Stimulated activated naive CD8-positive, alpha-beta T cell treated with anti-CD3 and anti-CD28 coated beads, Interleukin-15, amount 100 ng/mL, for 72 hours (primary cell): ENCODE measurements around the gene CPSF7.
A peak's percentile ranks its signal among the peaks of the same experiment; 100 is the strongest.

ENCODE experiments used
- ATAC-seq: fragments of 150-1000 bp; cut with Tn5 transposase; 2 replicates; pipeline ENCODE4 v1.10.0; 2021; ENCODE audit warnings: mild to moderate bottlenecking, moderate library complexity
- DNase-seq, 2 donors: peaks; one replicate each; pipeline ENCODE4 v3.0.0; 2021 to 2022
- H3K27ac Mint-ChIP-seq, 2 donors: one replicate each; pipeline ENCODE4 v1.8.0; 2022; ENCODE audit warnings: mild to moderate bottlenecking in 2 of 2, mixed read lengths in 2 of 2, moderate library complexity in 2 of 2
- H3K27me3 Mint-ChIP-seq: one replicate; pipeline ENCODE4 v1.8.0; 2022; ENCODE audit warnings: mixed read lengths
- H3K4me1 Mint-ChIP-seq: one replicate; pipeline ENCODE4 v1.8.0; 2022; ENCODE audit warnings: mild to moderate bottlenecking, mixed read lengths
- H3K4me3 Mint-ChIP-seq, 2 donors: one replicate each; pipeline ENCODE4 v1.8.0; 2022; ENCODE audit warnings: mild to moderate bottlenecking in 2 of 2, mixed read lengths in 2 of 2, moderate library complexity in 1 of 2
- H3K9me3 Mint-ChIP-seq, 2 donors: one replicate each; pipeline ENCODE4 v1.8.0; 2022; ENCODE audit warnings: mixed read lengths in 2 of 2

Gene CPSF7

GRCh38 chr11:61357233-61357893 is 72.4 kb downstream of the CPSF7 start:
- DNase-seq (no peak), ATAC-seq (no peak)
- Mint-ChIP-seq H3K27ac (peak overlapping the region; percentile 19 to 74), H3K4me3 (no peak overlapping the region), H3K27me3 (no peaks in the 10 kb centered on the region), H3K9me3 (no peaks in the 10 kb centered on the region), H3K4me1 (peaks cover 40% of the 10 kb centered on the region)

DNA sequence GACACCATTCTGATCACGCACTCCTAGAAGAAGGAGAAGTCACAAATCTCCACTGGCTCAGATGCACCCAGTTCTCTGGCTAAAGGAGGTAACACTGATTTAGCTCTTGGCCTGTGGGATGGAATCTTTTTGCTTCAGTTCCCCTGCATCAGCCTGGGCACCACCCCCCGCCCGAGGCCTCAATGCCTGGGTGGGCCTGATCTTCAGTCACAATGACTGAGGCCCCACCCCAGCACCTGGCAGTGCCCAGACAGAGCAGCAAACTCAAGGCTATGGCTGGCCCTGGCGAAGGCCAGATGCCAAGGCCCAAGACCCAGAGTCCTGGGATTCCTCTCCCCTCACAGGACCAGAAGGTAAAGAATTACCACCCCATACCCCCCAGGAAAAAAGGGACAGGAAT is 73.1 kb downstream of the CPSF7 start:
- Mint-ChIP-seq H3K27me3 (no peaks in the 10 kb centered on the region), H3K27ac (peak overlapping the region; percentile 20 to 43), H3K4me3 (no peak overlapping the region), H3K9me3 (no peaks in the 10 kb centered on the region), H3K4me1 (peaks cover 40% of the 10 kb centered on the region)
- ATAC-seq = no peak
- no peak for DNase-seq

DNA sequence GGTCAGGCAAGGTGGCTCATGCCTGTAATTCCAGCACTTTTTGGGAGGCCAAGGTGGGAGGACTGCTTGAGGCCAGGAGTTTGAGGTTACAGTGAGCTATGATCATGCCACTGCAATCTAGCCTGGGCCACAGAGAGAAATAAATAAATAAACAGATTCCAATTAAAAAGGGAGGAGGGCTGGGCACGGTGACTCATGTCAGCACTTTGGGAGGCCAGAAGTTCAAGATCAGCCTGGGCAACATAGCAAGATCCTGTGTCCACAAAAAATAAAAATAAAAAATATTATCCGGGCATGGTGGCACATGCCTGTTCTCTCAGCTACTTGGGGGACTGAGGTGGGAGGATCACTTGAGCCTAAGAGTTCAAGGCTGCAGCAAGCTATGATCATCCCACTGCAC is 75.6 kb downstream of the CPSF7 start:
- Mint-ChIP-seq H3K4me3 (no peak overlapping the region), H3K9me3 (no peaks in the 10 kb centered on the region), H3K27me3 (no peaks in the 10 kb centered on the region), H3K27ac (no peak overlapping the region), H3K4me1 (peaks cover 20% of the 10 kb centered on the region)
- no peak for DNase-seq
- ATAC-seq = no peak

GRCh38 chr11:61353131-61354067 is 76.4 kb downstream of the CPSF7 start:
- DNase-seq (no peak), ATAC-seq (no peak)
- H3K9me3 Mint-ChIP-seq = no peaks in the 10 kb centered on the region
- H3K27ac Mint-ChIP-seq = peak overlapping the region in 1 of 2 donors; percentile 74
- no peaks in the 10 kb centered on the region for H3K27me3 Mint-ChIP-seq
- H3K4me3 Mint-ChIP-seq = no peak overlapping the region
- peaks cover 19% of the 10 kb centered on the region for H3K4me1 Mint-ChIP-seq
